Measurements from ENCODE around the gene XYLT1.
"Not testable (repeated sequence)": the region's sequence is repeated elsewhere in the genome, so short reads cannot be mapped to it uniquely, and the experiment has no call there.

XYLT1 gene

DNA sequence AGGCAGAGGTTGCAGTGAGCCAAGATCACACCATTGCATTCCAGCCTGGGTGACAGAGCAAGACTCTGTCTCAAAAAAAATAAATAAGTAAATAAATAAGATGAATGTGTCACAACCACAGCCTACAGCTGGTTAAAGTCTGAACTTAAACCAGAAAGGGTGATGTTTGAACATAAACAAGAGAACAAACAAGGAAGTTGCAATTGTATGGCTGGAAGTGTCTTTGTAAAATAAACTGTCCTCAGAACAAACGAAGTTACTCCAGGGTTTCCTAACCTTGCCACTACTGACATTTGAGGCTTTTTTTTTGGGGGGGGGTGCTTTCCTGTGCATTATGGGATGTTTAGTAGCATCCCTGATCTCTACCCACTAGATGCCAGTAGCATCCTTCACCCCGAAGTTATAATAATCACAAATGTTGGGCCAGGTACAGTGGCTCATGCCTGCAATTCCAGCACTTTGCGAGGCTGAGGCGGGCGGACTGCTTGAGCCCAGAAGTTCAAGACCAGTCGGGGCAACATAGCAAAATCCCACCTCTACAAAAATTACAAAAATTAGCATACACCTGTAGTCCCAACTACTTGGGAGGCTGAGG is 119.2 kb downstream of the XYLT1 start:
- DNase-seq = no peak

GRCh38 chr16:17350207-17350606 is 120.6 kb downstream of the XYLT1 start:
- DNase-seq = no peak

GRCh38 chr16:17348826-17349225 is 121.9 kb downstream of the XYLT1 start:
- DNase-seq = no peak

DNA sequence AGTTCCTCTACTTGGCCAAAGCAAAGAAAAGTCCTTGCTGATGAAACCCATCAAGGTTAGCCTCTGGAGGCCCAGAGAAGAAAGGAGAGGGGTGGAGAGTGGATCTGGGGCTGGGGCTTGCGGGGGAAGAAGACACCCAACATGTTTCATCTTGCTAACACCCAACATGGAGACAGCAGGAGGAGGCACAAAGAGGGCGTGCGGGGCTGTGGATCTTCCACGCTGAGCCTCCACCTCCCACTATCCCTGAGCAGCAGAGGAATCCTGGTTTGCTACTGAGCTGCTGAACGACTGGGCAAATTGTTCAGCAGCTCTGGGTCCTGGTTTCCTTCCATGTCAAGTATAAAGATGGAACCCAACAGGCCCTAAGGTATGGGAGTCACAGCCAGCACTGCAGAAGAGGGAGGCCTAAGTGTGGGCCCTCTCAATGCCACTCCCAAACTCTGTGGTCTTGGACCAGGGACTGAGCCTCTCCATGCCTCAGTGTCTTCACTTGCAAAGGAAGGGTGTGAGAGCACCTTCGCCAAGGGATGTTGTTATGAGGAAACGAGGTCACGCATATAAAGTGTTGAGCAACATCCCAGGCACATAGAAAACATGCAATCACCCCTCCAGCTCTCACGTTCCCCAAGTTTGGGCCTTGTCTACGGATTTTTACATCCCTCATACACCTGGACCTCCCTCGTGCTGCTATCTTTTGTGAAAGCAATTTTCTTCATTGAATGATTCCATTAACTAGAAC is 122.5 kb downstream of the XYLT1 start:
- no peak for DNase-seq

GRCh38 chr16:17347624-17348023 is 123.1 kb downstream of the XYLT1 start:
- DNase-seq = no peak

GRCh38 chr16:17346621-17347569 is 123.9 kb downstream of the XYLT1 start:
- DNase-seq = peak; percentile 76

DNA sequence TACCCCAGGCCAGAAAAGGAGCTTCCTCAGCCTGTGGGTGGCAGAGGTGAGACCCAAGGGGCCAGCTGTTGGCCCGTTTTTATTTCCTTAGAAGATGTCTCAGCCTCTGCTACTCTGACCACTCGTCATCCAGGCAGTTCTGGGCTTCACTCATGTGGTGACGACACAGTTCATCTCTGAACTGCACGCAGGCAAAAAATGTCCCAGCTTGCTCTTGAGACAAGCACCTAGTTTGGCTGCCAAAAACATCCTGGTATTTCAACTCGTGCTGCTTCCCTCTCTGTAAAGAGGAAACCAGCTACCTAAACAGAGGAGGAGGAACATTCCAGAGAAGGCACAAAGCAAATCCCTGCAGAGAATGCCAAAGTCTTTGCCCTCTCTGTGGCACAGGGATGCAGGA is 125.7 kb downstream of the XYLT1 start:
- DNase-seq = no peak

DNA sequence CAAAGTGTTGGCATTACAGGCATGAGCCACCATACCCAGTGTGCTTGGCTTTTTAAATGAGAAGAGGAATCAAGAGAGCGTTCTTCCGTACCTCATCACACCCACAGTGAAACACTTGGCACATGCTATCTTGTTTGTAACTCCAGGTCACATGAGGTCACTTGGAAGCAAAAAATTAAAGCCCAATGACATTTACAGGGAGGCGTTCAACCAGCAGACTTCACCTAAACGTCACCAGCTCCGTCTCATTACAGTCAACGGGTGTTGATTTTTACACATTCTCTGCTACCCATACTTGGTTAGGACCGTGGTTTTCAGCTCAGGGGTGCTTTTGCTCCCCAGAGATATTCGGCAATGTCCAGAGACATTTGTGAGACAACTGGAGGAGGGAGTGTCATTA is 127.0 kb downstream of the XYLT1 start:
- DNase-seq = no peak

DNA sequence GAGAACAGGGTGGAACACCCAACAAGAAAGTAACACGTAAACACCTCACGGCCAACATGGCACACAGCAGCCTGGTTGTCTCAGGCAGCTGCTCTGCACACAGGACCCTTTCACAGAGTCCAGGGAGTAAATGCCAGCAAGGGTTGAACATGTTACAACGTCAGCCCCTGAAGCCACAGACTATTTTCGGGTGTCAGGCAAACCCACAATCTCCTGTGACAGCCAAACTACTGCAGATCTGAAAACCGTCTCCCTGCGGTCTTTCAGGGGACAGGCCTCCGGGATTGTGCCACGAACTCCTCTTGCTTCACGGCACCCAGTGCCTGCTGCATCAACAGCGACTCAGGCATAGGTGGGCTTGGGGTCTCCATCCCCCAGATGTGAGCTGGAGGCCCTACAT is 127.7 kb downstream of the XYLT1 start:
- peak; percentile 71 for DNase-seq

DNA sequence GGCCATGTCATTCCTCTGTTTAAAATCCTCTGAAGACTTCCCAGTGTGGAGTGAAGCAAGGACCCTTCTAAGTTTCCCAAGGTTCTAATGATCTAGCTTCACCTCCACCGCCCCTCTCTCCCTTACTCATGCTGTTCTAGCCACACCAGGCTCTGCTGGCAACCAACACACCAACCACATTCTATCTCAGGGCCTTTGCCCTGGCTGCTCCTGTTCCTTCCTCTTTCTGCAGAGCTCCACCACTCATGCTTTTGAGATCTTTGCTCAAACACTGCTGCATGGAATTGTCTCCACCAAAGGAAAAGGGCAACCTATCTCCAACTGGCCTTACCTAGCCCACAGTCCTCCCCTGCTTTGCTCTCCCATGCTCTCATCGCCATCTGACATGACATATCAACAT is 128.7 kb downstream of the XYLT1 start:
- no peak for DNase-seq

DNA sequence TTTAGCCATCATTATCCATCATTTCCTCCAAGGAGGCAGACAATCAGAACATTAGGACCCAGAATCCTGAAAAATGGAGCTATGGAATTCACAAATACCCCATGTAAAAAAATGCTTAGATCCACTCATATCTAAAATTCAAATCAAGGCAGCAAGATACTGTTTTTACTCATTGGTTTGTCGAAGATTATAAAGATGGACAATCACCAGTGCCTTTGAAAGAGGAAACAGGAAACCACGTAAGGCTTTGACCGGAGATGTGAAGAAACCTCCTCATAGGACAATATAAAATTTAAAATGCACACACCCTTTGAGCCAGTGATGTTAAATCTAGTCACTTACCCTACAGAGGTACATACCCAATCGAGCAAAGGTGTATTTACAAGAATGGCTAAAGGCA is 130.0 kb downstream of the XYLT1 start:
- DNase-seq = no peak

DNA sequence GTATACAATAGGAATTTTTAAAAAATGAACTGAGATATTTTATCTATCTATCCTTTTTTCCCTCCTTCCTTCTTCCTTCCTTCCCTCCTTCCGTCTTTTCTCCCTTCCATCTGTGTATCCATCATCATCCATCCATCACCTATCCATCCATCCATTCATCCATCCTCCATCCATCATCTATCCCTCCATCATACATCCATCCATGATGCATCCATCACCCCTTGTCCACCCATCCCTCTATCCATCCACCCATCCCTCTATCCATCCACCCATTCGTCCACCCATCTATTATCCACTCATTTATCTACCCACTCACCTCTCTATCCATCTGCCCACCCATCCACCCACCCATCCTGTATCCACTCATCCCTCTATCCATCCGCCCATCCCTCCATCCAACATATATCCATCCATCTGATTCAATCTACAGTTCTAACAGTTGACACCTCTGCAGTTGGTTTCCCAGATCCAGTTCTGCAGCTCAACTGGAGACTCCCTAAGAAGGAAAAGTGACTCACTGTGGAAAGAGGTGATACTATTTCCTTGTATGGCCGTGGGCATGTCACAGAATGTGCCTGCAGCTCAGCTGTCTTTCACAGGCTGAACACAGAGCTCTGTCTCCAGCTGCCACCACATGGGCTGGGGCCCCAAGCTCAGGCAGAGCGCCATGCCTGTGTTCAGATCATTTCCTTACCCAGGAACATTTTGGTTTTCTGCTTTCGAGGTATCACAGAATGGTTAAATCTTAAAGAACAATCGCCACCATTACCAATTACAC is 130.8 kb downstream of the XYLT1 start:
- no peak for DNase-seq

DNA sequence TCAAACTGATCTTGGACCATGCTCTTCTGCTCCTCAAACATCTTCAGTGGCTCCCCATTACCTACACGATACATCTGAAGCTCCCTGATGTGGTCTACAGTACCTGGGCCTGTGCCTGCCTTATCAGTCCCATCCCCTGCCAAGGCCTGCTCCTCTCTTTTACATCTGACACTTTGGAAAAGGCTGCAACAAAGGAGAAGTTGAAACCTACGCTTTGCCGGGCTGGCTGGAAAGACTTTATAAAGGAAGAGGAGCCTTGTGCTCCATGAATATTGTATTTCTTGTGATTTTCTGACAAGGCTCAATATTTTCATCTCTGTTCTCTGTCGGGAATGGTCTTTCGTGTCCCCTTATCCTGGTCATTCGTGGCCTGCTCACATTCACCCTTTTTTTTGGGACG is 132.5 kb downstream of the XYLT1 start:
- DNase-seq = no peak

GRCh38 chr16:17336530-17336900 is 134.2 kb downstream of the XYLT1 start:
- DNase-seq = no peak

DNA sequence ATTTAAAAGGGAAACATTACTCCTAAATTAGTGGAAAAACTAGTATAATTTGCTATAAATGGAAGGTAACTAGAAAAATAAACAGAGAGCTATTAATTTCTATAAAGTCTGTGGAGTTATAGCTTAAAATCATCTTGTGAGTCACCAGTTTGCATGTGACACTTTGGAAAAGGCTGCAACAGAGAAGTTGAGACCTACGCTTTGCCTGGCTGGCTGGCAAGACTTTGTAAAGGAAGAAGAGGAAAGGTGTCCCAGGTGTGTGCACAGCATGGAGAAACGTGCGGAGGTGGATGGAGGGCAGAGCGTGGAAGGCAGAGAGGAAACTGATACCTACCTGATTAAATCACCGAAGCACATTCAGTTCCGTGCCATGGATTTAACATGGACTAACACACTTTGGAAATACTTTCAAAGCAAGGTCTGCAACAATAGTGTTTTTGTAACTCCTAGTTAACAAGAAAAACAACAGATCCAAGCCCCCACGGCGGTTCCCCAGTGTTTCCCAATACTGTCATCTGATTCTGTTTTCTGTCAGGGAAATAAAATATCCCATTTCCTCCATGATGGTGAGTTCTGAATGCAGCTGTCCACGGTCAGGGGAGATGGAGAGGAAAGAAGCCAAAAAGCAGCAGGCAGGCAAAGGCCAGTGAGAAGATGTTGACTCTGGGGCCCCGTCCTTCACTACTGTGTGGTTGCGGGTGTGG is 134.8 kb downstream of the XYLT1 start:
- DNase-seq = no peak

DNA sequence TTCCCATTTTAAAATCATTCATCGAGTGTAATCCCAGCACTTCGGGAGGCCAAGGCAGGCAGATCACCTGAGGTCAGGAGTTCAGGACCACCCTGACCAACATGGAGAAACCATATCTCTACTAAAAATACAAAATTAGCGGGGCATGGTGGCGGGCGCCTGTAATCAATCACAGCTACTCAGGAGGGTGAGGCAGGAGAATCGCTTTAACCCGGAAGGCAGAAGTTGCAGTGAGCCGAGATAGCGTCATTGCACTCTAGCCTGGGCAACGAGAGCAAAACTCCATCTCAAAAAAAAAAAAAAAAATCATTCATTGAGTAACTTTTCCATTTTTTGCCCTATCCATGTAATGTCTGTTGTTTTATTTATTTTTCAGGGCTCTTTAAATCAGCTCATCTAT is 135.4 kb downstream of the XYLT1 start:
- not testable (repeated sequence) for DNase-seq

- no peak for DNase-seq
Observed at GRCh38 chr16:17334096-17334495, 136.7 kb downstream of the XYLT1 start.

- no peak for DNase-seq
Observed at GRCh38 chr16:17333229-17333628, 137.5 kb downstream of the XYLT1 start.

GRCh38 chr16:17331991-17332390 is 138.8 kb downstream of the XYLT1 start:
- DNase-seq = no peak

DNA sequence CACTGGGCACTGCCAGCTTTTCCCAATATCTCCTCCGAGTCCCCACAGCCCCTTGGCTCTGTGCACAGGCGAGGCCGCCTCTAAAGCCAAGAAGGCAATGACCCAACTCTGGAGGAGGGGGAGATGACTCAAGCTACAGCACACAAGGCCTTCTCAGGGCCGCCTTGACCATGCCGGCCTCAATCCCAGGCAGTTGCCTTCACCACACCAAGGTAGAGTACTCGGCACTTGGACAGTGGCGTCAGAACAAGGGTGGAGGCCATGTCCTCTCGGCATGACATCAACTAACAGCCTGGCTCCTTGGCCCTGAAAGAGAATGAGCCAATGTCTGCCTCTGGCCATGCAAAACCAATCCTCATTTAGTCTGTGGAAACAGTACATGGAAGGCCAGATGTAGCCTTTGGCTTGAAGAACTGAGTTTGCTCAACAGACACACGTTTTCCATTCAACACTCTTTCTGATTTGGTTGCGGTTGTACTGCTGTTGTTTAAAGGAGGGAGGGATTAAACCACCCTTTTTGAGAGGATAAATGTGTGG is 139.6 kb downstream of the XYLT1 start:
- DNase-seq = no peak

- DNase-seq = no peak
Observed at GRCh38 chr16:17330044-17330443, 140.7 kb downstream of the XYLT1 start.

- no peak for DNase-seq
Observed at GRCh38 chr16:17329391-17329790, 141.4 kb downstream of the XYLT1 start.

All from activated CD8-positive, alpha-beta memory T cell treated with anti-CD3 and anti-CD28 coated beads for 24 hours (primary cell).